ENCODE measurements around the gene AKT2.

The AKT2 gene

DNA sequence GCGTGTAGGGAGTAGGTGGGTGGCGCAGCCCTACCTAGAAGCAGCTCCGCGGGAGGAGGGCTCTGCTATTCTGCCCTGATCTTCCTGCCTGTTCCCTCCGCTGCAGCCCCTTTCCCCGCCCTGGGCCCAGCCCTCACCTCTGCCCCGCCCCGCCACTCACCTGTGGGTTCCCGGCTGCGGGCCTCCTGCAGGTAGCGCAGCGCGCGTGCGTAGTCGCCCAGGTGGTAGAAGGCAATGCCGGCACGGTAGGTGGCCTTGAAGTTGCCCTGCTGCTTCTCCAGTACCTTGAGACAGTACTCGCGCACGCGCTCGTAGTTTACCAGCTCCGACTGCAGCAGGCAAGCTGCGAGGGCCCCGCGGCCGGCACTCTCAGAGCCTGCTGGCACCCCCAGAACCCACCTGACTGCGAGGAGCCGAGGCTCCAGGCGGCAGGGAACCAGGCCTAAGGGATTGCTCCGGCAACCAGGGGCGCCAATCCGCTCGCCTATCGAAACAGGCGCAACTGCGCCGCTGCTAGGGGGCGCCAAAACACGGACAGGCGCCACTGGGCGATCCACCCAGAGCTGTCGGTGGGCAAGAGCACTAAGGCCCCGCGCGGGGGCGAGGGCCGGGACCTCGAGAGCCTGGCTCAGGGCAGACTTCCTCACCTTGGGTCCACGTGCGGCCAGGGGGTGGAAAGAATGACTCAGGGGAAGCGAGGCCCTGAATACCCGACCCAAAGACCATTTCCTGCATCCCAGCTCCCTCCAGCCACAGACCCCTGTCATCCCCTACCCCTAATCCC, 67.9 kb downstream of the AKT2 start:
- no peak for ATAC-seq (replicated peaks)

DNA sequence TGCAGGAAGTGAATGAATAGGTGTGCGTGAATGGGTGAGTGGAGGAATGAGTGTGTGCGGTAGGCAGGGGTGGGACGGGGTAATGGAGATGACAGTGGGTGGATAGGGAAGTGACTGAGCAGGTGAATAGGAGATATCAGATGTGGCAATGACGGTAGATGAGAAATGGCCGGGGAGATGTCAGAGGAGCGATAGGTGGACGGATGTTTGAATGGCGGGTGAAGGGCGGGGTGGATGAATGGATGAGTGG, 68.4 kb downstream of the AKT2 start:
- Mint-ChIP-seq H3K4me1 (ENCODE audit: low read depth in 2 of 2) (peaks cover 0 to under 1% of the 10 kb centered on the region in 2 donors), H3K27me3 (peaks cover 33 to 45% of the 10 kb centered on the region in 2 donors), H3K27ac (peak overlapping the region in 1 of 2 donors; percentile 39), H3K36me3 (ENCODE audit: insufficient read depth) (peaks cover 8% of the 10 kb centered on the region), H3K4me3 (no peak overlapping the region), H3K9me3 (peaks cover 0 to under 1% of the 10 kb centered on the region in 2 donors)
- ATAC-seq (replicated peaks) (no peak), DNase-seq (no peak)

More for the DNA sequence above, 67.9 kb downstream of the AKT2 start:
- peaks cover 4 to 5% of the 10 kb centered on the region in 2 donors for H3K4me1 Mint-ChIP-seq (ENCODE audit: low read depth in 2 of 2)
- peaks cover 38 to 51% of the 10 kb centered on the region in 2 donors for H3K27me3 Mint-ChIP-seq
- DNase-seq: no peak
- H3K36me3 Mint-ChIP-seq (ENCODE audit: insufficient read depth): peaks cover 11% of the 10 kb centered on the region
- H3K27ac Mint-ChIP-seq: peak overlapping the region in 1 of 2 donors; percentile 39
- no peak overlapping the region for H3K4me3 Mint-ChIP-seq
- peaks cover 2 to 5% of the 10 kb centered on the region in 2 donors for H3K9me3 Mint-ChIP-seq

DNA sequence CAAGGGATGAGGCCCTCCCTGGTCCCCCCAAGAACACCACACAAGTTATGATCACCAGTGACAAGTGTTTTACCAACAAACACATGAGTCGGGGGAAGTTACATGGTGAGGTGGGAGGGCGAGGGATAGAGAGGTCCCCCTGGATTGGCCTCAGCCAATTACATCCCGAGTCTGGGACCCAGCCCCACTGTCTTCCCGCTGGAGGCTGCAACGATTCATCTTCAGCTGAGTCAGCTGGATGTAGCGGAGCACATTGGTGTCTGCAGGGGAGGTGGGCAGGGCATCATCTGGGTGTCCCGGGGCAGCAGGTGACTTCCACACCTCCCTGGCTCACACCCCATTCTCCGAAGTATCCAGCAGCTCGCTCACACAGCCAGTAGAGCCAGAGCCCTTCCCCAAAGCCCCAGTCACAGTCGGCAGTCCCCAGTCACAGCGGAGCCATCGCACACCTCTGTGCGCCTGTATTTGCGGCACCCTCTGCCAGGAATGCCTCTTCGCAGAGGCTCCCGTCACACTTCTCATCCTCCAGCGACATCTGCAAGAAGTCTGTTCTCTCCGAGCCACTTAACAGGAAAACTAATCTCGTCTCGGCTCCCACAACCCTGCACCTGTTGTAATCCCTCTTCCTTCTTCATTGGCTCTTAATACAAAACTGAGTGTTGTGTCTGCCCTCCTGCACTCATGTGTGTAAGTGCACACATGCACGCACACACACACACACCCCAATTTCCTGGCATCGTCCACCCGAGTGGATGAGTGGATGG, 69.0 kb downstream of the AKT2 start:
- Mint-ChIP-seq H3K36me3 (ENCODE audit: insufficient read depth) (peaks cover 5% of the 10 kb centered on the region), H3K4me3 (no peak overlapping the region), H3K9me3 (no peaks in the 10 kb centered on the region), H3K4me1 (ENCODE audit: low read depth in 2 of 2) (no peaks in the 10 kb centered on the region), H3K27ac (peak overlapping the region in 1 of 2 donors; percentile 39), H3K27me3 (peaks cover 32 to 40% of the 10 kb centered on the region in 2 donors)
- no peak for ATAC-seq (replicated peaks)
- DNase-seq: no peak

DNA sequence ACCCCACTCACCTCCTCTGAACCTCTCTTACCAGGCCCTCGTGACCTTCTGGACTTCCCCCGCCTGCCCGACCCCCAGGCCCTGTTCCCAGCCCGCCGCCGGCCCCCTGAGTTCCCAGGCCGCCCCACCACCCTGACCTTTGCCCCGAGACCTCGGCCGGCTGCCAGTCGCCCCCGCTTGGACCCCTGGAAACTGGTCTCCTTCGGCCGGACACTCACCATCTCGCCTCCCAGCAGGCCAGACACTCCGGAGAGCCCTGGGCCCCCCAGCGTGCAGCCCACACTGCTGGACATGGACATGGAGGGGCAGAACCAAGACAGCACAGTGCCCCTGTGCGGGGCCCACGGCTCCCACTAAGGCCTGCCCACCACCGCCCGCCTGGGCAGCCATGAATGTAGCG, 70.2 kb downstream of the AKT2 start:
- H3K9me3 Mint-ChIP-seq: no peaks in the 10 kb centered on the region
- no peak overlapping the region for H3K4me3 Mint-ChIP-seq
- H3K27me3 Mint-ChIP-seq: peaks cover 27 to 33% of the 10 kb centered on the region in 2 donors
- ATAC-seq (replicated peaks) (no peak), DNase-seq (no peak)
- H3K27ac Mint-ChIP-seq: no peak overlapping the region
- H3K36me3 Mint-ChIP-seq (ENCODE audit: insufficient read depth): peaks cover 16% of the 10 kb centered on the region
- no peaks in the 10 kb centered on the region for H3K4me1 Mint-ChIP-seq (ENCODE audit: low read depth in 2 of 2)

DNA sequence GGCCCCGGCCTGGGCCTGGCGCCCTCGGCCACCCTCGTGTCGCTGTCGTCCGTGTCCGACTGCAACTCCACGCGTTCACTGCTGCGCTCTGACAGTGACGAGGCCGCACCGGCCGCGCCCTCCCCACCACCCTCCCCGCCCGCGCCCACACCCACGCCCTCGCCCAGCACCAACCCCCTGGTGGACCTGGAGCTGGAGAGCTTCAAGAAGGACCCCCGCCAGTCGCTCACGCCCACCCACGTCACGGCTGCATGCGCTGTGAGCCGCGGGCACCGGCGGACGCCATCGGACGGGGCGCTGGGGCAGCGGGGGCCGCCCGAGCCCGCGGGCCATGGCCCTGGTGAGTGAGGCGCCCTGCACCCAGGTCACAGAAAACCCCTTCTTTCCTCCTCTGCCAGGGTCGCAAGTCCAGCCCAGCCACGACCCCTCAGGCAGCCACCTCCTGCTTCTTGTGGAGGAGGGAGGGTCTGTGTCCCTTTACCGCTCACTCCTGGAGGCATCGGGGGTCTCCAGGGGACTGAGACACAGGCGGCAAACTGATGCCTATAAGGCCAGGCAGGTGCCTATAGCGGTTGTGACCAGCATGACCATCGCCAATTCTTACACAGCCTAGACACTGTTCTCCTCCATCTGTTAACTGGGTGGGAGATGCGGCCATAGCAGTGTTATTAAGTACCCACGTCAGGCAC, 71.1 kb downstream of the AKT2 start:
- no peak overlapping the region for H3K27ac Mint-ChIP-seq
- no peaks in the 10 kb centered on the region for H3K4me1 Mint-ChIP-seq (ENCODE audit: low read depth in 2 of 2)
- H3K27me3 Mint-ChIP-seq: peaks cover 19 to 24% of the 10 kb centered on the region in 2 donors
- no peaks in the 10 kb centered on the region for H3K9me3 Mint-ChIP-seq
- H3K36me3 Mint-ChIP-seq (ENCODE audit: insufficient read depth): peaks cover 25% of the 10 kb centered on the region
- DNase-seq: no peak
- no peak overlapping the region for H3K4me3 Mint-ChIP-seq
- ATAC-seq (replicated peaks): no peak

DNA sequence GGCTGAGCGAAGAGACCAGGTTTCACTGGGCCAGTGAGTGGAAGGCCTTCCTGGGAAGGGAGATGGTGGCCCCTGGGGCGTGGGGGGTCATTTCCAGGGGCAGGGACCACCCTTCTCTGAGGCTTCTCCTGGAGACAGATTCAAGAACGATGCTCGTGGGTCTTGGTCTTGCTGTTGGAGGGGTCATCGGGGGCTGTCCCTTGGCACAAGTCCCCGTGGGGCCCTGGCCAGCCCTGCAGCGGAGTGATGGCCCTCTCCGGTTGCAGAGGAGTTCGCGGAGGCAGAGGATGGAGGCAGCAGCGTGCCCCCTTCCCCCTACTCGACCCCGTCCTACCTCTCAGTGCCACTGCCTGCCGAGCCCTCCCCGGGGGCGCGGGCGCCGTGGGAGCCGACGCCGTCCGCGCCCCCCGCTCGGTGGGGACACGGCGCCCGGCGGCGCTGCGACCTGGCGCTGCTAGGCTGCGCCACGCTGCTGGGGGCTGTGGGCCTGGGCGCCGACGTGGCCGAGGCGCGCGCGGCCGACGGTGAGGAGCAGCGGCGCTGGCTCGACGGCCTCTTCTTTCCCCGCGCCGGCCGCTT, 71.8 kb downstream of the AKT2 start:
- ATAC-seq (replicated peaks): no peak
- DNase-seq: no peak
- Mint-ChIP-seq H3K27me3 (peaks cover 12 to 18% of the 10 kb centered on the region in 2 donors), H3K4me3 (no peak overlapping the region), H3K9me3 (no peaks in the 10 kb centered on the region), H3K36me3 (ENCODE audit: insufficient read depth) (peaks cover 27% of the 10 kb centered on the region), H3K4me1 (ENCODE audit: low read depth in 2 of 2) (no peaks in the 10 kb centered on the region), H3K27ac (no peak overlapping the region)

DNA sequence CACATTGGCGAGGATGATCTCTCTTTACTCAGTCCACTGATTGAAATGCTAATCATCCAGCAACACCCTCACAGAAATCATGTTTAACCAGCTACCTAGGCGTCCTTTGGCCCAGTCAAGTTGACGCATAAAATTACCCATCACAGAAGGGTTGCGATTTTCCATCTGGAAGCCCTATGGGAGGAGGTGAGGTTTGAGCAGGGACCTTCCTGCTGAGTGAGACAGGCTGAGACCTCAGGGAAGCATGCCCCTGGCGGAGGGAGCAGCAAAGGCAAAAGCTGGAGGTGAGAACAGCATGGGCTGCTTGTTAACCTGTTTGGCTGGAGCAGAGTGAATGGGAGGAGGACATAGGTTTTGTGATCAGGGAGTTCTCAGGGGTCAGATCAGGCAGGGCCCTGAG, 74.3 kb downstream of the AKT2 start:
- Mint-ChIP-seq H3K27me3 (peaks cover 0 to under 1% of the 10 kb centered on the region in 2 donors), H3K36me3 (ENCODE audit: insufficient read depth) (peaks cover 24% of the 10 kb centered on the region), H3K4me3 (no peak overlapping the region), H3K9me3 (no peaks in the 10 kb centered on the region), H3K4me1 (ENCODE audit: low read depth in 2 of 2) (no peaks in the 10 kb centered on the region), H3K27ac (no peak overlapping the region)
- no peak for ATAC-seq (replicated peaks)
- DNase-seq: no peak

DNA sequence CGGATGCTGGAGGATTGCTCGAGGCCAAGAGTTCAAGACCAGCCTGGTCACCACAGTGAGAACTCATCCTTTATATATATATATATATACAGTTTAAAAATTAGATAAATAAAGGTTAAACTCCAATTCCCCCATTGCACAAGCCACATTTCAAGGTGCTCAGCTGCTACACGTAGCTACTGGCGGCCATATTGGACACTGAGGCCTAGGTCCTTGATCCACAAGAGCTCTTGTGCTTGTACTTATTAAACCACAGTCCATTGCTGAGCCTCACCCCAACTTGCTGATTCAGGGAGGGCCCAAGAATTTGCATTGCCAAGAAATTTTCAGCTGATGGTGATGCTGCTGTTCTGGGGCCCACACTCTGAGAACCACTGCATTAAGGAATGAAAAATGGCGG, 76.5 kb downstream of the AKT2 start:
- Mint-ChIP-seq H3K27ac (no peak overlapping the region), H3K27me3 (no peaks in the 10 kb centered on the region), H3K9me3 (no peaks in the 10 kb centered on the region), H3K4me1 (ENCODE audit: low read depth in 2 of 2) (no peaks in the 10 kb centered on the region), H3K36me3 (ENCODE audit: insufficient read depth) (peaks cover 30% of the 10 kb centered on the region), H3K4me3 (no peak overlapping the region)
- DNase-seq: no peak
- ATAC-seq (replicated peaks): no peak

DNA sequence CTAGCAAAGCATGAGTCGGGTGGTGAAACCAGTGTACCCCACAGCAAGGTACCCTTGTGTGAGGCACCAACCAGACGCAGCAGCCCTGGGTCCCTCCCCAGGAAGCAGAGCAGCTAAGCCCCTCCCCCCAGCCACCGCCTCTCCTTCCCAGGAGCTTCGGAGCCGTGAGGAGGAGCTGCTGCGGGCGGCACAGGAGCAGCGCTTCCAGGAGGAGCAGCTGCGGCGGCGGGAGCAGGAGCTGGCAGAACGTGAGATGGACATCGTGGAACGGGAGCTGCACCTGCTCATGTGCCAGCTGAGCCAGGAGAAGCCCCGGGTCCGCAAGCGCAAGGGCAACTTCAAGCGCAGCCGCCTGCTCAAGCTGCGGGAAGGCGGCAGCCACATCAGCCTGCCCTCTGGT, 79.4 kb downstream of the AKT2 start:
- H3K4me1 Mint-ChIP-seq (ENCODE audit: low read depth in 2 of 2): no peaks in the 10 kb centered on the region
- no peaks in the 10 kb centered on the region for H3K27me3 Mint-ChIP-seq
- H3K36me3 Mint-ChIP-seq (ENCODE audit: insufficient read depth): peaks cover 27% of the 10 kb centered on the region
- H3K4me3 Mint-ChIP-seq: no peak overlapping the region
- no peak overlapping the region for H3K27ac Mint-ChIP-seq
- ATAC-seq (replicated peaks) (no peak), DNase-seq (no peak)
- no peaks in the 10 kb centered on the region for H3K9me3 Mint-ChIP-seq

DNA sequence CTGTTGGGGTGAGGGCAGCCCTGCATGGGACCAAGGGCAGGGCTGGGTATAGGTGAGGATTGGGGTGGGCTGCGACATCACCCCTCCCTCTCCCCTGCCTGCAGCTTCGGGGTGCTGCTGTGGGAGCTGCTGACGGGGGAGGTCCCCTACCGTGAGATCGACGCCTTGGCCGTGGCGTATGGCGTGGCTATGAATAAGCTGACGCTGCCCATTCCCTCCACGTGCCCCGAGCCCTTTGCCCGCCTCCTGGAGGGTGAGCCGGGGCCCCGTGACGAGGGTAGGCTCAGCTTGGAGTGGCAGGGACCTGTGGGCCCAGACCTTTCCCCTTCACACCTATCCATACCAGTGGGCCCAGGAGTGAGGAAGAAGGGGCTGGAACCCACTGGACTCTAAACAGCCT, 80.8 kb downstream of the AKT2 start:
- H3K4me1 Mint-ChIP-seq (ENCODE audit: low read depth in 2 of 2): no peaks in the 10 kb centered on the region
- peaks cover 15% of the 10 kb centered on the region for H3K36me3 Mint-ChIP-seq (ENCODE audit: insufficient read depth)
- H3K27ac Mint-ChIP-seq: no peak overlapping the region
- no peak overlapping the region for H3K4me3 Mint-ChIP-seq
- H3K9me3 Mint-ChIP-seq: no peaks in the 10 kb centered on the region
- DNase-seq (no peak), ATAC-seq (replicated peaks) (no peak)
- no peaks in the 10 kb centered on the region for H3K27me3 Mint-ChIP-seq

DNA sequence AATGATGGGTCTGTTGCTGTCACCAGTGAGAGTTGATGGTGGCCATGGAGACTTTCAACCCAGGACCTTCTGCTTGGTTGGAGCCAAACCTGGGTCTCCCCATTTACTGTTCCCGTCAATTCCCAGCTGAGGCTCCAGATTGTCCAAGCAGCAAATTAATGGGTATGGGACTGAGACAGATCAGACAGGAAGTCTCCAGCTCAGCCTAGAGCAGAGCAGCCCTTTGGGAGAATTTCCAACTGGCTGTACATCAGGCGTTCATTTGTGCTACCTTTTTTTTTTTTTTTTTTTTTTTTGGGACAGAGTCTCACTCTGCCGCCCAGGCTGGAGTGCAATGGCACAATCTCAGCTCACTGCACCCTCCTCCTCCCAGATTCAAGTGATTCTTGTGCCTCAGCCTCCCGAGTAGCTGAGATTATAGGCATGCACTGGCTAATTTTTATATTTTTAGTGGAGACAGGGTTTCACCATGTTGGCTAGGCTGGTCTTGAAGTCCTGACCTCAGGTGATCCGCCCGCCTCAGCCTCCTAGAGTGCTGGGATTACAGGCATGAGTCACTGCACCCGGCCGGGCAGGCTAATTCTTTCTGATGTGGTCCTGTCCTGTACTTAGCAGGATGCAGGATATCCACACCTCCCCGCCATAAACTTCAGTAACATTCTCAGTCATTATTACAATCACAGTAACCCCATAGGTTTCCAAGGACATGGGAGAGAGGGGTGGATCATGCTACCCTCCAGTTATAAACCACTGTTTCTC, 84.6 kb downstream of the AKT2 start:
- H3K36me3 Mint-ChIP-seq (ENCODE audit: insufficient read depth): peaks cover 15% of the 10 kb centered on the region
- no peak overlapping the region for H3K4me3 Mint-ChIP-seq
- no peaks in the 10 kb centered on the region for H3K9me3 Mint-ChIP-seq
- no peak for ATAC-seq (replicated peaks)
- H3K27me3 Mint-ChIP-seq: no peaks in the 10 kb centered on the region
- no peak for DNase-seq
- peaks cover 4 to 5% of the 10 kb centered on the region in 2 donors for H3K4me1 Mint-ChIP-seq (ENCODE audit: low read depth in 2 of 2)
- H3K27ac Mint-ChIP-seq: no peak overlapping the region

DNA sequence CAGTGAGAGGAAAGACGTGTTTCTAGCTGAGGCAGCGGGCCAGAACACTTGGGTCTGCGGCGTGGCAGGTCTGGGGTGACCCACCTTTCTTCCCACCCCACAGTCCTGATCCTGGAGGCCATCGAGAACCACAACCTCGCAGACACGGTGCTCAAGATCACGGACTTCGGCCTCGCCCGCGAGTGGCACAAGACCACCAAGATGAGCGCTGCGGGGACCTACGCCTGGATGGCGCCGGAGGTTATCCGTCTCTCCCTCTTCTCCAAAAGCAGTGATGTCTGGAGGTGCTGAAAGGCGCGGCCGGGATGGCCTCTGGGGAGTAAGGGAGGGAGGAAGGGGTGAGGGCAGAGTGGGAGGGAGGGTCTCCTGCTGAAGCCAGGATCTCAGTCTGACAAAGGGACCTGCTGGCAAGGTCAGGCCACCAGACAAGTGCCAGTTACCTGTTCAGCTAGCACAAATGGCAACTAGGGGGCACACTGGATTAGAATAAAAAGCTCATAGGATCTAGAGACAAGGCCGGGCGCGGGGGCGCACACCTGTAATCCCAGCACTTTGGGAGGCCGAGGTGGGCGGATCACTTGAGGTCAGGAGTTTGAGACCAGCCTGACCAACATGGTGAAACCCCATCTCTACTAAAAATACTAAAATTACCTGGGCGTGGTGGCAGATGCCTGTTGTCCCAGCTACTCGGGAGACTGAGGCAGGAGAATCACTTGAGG, 86.7 kb downstream of the AKT2 start:
- Mint-ChIP-seq H3K27ac (no peak overlapping the region), H3K4me1 (ENCODE audit: low read depth in 2 of 2) (peaks cover 16 to 17% of the 10 kb centered on the region in 2 donors), H3K4me3 (no peak overlapping the region), H3K36me3 (ENCODE audit: insufficient read depth) (peaks cover 9% of the 10 kb centered on the region), H3K9me3 (no peaks in the 10 kb centered on the region), H3K27me3 (no peaks in the 10 kb centered on the region)
- DNase-seq: no peak
- ATAC-seq (replicated peaks): no peak

DNA sequence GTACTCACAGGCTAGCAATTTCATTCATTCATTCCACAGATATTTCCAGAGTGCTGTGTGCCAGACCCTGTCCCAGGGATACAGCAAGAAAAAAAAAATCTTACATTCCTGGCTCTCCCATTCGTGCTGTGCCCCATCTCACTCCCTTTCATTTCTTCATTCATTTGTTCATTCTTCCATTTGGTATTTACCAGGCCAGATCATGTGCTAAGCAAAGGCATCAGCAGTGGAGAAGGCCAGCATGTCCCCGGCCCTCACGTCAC, 91.6 kb downstream of the AKT2 start:
- Mint-ChIP-seq H3K27me3 (no peaks in the 10 kb centered on the region), H3K4me3 (peak overlapping the region; percentile 26 to 67), H3K36me3 (ENCODE audit: insufficient read depth) (peaks cover 14% of the 10 kb centered on the region), H3K9me3 (no peaks in the 10 kb centered on the region), H3K4me1 (ENCODE audit: low read depth in 2 of 2) (peaks cover 23 to 36% of the 10 kb centered on the region in 2 donors), H3K27ac (no peak overlapping the region)
- no peak for DNase-seq
- ATAC-seq (replicated peaks): no peak
